ENCODE measurements around the gene KCNG2.

DNA sequence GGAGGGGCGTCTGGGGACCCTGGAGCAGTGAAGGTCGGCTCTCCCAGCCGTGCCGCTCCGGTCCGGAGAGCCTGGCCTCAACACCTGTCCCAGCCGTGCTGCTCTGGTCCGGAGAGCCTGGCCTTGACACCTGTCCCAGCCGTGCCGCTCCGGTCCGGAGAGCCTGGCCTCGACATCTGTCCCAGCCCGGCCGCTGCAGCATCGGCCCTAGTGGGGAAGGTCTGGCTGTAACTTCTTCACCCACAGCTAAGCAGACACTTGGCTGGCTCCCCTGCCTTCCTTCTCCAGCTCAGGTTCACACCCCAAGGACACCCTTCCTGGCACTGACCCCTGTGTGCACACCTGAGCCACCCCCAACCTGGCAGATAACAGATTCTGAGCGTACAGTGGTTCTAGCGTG is 4.6 kb downstream of the KCNG2 start:
- TF ChIP-seq CTCF (IDR thresholded peaks at IDR 0.05 in 4 of 5, conservative IDR thresholded peaks at IDR 0.05 in 1 of 5), result no peak
- TF ChIP-seq POLR2A (IDR thresholded peaks at IDR 0.05), result no peak
